CD4-positive, alpha-beta T cell treated with Interleukin-15 for 1 hour (primary cell): ENCODE data around the gene WWP2.
"Not testable (repeated sequence)": the region's sequence is repeated elsewhere in the genome, so short reads cannot be mapped to it uniquely, and the experiment has no call there.

Source experiments
- DNase-seq: peaks from one replicate; pipeline ENCODE4 v3.0.0-alpha.2; 2020

WWP2 gene

DNA sequence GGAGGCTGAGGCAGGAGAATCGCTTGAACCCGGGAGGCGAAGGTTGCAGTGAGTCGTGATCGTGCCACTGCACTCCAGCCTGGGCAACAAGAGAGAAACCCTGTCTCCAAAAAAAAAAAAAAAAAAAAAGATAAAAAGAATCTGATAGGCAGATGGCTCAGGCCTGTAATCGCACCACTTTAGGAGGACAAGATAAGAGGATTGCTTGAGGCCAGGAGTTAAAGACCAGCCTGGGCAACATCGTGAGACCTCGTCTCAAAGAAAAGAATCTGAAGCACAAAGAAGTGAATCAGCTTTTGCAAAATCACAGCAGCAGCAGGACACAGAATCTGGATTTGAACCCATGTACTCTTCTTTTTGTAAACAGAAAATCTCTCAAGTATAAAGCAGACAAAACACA, 15.0 kb upstream of the WWP2 start:
- no peak for DNase-seq

DNA sequence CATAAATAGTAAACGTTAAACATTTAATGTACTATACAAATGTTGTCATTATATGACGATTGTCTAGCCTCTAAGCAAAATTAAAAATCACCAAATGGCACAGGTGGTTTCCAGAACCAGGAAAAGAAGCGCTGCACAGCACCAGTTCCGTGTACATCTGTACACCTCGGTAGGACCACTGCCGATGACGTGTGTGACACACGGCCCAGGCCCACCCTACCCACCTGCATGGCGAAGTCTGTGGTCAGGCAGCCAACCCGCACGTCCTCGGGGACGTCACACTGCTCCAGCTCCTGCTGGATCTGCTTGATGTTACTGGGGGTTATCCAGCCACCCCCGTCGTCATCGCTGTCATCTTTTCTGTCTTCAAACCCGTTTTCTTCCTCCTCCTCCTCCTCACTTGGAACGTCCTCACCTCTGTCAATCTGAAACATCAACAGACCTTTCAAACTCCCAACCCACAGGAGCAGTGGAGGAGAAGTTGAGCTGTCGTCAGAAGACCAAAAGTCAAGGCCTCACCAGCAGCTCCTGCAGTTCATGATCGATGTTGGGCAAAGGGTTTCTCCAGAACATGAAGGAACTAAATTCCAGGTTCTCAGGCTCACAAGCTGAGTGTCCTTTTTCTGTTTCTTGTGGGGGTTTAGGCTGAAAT, 13.3 kb upstream of the WWP2 start:
- no peak for DNase-seq

DNA sequence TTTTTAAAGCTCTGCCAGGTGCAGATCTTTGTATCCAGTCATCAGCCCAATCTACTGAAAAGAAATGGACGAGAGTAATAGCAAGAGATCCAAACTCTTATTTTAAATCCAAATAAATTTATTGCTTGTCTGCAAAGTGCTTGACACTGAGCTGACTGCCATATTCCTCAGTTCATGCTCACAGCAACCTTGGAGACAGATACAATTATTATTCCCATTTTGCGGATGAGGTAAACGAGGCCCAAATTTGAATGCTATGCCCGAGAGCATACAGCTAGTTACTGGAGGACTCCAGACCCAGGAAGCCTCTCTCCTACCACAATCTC, 8.0 kb upstream of the WWP2 start:
- DNase-seq = no peak

DNA sequence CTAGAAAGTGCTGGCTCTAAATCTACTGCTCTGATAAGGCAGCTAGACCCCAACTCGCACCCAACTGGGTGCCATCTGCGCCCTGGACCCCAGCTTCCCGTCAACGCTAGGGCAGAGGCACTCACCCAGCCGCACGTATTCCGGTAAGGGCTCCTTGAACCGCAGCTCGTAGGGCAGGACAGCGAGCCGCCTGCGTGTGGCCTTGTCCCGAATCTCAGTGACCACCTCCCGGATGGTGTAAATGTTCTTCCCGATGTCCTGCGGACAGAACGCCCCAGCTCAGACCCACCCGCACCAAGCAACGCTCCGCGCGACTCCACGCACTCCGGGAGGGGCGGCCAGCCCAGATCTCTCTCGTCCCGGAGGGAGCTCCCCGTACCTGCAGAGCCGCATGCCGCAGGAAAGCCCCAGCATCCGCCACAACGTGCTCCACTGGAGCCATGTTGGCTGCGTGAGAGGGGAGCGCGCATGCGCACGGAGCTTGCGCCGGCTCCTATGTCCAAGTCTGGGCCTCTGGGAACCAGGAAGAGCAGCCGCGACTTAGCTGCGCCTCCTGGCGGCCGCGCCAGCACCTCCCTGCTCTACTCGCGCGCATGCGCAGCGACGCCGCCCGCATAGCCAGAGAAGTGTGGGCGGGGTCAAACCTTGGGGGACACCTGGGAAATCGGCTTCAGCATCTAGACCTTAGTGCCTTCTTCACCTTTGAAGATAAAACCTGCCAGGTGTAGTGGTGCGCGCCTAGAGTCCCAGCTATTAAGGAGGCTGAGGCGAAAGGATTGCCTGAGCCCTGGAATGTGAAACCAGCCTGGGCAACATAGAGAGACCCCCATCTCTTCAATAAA, 7.4 kb upstream of the WWP2 start, which contains the start of gene NOB1:
TSS of gene NOB1 (minus strand) at position 458 of the 842 bp plus-strand sequence. CDS start at position 442, 16 bp downstream.
- peak; percentile 99 for DNase-seq

DNA sequence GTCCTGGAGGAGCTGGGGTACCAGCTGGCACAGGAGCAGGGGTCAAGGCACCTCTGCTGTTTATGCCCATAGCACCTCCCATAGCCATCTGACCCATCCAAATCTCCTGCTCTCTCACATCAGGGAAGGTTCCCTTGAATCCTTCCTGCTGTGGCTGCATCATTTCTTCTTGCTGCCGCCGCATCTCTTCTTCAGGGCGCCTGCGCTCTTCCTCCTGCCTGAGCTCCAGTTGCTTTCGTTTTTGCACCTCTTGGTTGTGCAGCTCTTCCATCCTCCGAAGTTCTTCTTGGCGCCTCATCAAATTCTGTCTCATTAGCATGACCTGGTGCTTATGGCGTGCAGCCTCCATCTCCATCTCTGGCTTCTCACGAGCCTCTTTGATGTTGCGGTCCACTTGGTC, 5.4 kb upstream of the WWP2 start:
- no peak for DNase-seq

DNA sequence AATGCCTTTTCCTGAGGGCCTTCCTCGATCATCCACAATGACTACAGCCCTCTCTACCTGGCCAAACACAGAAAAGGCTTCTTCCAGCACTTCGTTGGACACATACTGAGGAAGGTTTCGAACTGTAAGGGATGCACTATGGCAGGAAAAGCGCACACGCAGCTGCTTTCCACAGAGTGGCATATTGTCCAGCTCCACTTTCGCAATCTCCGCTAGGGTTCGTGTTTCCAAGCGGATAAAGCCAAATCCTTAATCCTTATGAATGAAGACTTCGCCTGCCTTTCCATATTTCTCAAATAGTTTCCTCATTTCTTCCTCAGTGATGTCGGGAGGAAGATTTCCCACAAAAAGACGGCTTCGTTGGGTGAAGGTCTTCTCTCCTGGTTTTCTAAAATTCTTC, 4.8 kb upstream of the WWP2 start:
- not testable (repeated sequence) for DNase-seq

DNA sequence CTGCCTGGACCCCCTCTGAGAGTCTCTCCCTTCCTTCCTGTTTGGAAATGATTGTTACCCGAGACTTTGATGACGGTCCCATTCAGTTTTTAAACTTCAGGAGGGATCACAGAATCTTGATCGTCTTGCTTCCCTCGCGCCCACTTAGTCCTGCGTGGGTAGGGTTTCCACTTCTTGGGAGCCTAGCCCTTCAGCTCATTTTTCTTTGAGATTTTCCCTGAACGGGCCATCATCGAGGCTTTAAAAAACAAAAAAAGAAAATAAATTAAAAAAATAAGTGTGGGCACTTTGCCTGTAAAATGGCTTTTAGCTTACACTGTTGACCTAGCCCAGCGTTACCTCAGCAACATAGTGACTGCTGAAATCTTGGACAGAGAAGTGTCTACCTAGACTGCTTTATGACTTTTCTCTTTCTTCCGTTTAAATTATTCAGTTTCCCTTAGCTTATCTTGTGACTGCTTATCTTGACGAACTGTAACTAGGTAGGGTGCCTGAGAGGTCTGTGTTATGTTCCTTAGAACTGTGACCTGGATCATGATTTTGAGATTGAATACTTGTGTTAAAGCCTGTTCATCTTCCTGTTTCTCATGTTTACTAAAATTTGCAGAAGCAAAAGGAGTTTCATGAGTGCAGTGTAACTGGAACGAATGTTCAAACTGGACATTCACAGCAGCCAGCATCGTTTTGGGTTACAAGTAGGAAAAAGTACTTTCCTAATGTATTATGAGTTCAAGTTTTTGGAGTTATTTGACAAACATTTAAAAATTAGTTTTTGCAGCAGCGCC, 874 bp downstream of the WWP2 start:
- DNase-seq = no peak

DNA sequence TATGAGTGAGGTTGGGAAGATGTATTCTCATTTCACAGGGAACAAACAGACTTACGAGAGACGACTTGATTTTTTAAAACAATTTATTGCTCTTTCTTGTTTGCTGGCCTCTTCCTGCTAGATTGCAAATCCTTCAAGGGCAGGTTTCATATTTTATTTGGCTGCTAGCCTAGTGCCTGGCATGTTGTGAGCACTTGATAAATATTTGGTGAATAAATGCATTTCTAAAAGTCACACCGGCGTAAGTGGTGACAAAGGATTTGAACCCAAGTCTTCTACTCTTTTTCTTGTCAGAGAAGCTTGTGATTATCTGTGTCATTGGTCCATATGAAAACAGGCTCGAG, 1.4 kb downstream of the WWP2 start:
- no peak for DNase-seq

DNA sequence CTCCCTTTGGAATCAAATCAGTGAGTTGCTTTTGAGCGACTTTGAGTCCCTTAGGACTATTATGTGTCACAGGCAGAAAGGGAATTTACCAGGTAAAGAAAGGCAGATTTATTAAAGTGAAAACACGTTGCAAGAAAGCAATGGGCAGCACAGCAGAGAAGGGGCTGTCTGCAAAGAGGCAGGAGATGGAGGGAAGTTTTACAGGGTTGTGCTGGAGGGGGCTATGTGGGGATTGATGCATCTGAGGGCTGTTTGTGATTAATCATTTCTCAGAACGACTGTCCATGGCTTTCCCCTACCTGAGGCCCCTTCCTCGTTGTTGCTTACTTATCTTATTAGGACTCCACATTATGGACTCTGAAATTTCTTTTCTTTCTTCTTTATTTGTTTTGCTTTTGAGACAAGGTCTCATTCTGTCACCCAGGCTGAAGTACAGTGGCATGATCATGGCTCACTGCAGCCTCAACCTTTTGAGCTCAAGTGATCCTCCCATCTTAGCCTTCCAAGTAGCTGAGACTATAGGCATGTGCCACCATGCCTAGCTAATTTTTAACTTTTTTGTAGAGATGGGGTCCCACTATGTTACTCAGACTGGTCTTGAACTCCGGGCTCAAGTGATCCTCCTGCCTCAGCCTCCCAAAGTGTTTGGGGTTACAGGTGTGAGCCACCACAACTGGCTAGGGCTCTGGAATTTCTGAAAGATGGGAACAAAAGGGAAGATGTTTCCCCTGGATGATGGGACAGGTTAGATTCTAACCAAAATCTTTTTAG, 5.5 kb downstream of the WWP2 start:
- DNase-seq = no peak

DNA sequence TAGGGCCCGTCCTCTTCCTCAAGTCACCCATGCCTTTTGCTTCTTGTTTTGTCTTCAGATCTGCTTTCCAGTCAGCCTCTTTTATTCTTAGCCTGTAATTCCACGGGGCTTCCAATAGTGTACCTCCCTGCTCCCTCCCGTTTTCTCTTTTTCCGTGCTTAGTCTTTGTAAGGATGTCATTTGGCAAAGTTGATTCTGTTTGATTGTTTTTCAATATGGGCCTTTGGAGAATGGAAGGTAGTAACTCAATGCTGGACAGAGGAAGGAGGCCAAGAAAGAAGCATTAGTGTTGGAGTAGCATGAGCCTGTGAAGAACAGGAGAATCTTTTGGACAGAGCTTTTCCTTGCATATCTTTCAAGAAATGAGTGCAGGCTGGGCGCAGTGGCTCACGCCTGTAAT, 6.5 kb downstream of the WWP2 start:
- no peak for DNase-seq

DNA sequence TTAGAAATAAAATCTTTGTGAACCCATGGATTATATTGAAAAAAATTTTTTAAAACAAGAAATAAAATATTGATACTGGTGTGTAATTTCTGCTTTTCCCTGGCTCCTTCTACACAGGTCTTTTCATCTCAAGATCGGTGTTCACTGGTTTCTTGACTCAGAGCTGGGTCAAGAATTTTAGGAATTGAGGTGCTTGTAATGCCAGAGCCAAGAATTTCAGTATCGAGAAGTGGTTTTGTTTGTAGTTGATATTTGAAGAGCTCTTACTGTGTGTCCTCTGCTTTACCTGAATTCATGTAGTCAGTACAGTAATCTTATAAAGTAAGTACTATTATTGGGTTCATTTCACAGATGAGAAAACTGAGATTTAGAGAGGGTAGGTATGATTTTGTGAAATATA, 7.3 kb downstream of the WWP2 start:
- DNase-seq = no peak

DNA sequence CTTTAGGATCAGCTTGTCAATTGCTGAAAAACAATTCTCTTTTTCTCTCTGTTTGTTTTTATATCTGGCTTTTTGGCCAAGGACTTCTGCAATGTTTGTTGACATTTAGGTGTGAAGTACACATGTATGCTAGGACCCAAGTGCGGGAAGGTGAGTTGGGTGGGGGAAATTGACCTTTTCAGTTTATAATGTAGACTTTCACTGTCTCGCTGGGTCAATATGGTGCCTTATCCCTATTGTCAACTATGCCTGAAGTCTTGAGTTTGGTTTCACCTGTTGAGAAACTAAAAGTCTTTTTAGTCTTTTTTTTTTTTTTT, 9.5 kb downstream of the WWP2 start:
- no peak for DNase-seq

DNA sequence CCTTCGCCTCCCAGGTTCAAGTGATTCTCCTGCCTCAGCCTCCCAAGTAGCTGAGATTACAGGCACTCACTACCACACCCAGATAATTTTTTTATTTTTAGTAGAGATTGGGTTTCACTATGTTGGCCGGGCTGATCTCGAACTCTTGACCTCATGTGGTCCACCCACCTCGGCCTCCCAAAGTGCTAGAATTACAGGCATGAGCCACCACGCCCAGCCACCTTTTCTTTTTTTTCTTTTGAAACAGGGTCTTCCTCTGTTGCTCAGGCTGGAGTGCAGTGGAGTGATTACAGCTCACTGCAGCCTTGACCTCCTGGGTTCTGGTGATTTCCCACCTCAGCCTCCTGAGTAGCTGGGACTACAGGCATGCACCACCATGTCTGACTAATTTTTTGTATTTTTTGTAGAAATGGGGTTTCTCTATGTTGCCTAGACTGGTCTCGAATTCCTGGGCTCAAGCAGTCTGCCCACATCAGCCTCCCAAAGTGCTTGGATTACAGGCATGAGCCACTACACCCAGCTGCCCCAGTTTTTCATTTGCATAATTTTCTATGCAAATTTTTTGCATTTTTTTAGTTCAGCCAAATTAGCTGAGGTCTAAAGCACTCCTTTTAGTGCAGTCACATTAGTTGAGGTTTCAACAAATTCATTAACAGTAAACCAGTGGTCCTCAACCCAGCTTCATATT, 11.3 kb downstream of the WWP2 start:
- no peak for DNase-seq

DNA sequence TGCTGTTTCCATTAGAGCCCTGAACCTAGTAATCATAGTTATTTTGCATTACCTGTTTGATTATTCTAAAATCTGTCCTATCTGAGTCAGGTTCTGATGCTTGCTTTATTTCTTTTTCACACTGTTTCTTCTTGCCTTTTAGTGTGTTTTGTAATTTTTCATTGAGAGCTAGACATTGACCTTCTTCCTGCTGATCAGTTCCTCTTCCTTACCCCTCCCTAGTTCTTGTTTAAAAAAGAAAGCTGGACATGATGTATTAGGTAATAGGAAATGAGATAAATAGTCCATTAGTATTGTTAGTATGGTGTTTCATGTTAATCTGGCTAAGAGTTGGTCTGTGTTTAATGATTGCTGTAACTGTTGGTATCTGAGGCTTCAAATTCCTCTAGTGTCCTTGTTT, 13.4 kb downstream of the WWP2 start:
- no peak for DNase-seq

DNA sequence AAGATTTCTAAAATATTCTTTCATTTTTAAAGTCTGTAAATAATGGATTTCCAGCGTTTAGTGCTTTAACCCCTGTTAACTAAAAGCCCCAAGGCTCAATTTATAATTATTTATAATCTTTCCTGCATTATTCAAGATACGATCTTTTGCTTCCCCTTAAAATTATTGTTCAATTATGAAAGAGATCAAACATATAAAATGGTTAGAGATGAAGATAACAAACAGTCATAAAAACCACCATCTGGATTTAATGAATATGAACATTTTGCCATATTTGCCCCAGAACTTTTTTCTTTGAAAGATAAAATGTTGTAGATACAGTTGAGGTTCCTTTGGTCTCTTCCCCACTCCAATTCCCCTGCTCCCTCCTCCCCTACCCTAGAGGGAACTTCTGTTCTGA, 17.6 kb downstream of the WWP2 start:
- no peak for DNase-seq

DNA sequence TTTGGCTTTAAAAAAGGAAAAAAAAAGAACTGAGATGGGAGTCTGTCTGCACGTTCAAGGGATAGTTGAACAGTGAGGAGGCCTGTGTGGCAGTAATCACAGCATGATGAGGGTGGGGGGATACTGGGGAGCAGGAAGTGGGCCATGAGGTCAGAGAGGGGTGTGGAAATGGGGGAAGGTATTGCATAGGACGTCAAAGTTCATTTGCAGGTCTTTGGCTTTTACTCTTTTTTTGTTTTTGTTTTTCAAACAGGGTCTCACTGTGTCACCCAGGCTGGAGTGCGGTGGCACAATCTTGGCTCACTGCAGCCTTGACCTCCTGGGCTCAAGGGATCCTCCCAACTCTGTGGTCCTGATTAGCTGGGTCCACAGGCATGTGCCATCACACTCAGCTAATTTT, 19.0 kb downstream of the WWP2 start:
- no peak for DNase-seq

DNA sequence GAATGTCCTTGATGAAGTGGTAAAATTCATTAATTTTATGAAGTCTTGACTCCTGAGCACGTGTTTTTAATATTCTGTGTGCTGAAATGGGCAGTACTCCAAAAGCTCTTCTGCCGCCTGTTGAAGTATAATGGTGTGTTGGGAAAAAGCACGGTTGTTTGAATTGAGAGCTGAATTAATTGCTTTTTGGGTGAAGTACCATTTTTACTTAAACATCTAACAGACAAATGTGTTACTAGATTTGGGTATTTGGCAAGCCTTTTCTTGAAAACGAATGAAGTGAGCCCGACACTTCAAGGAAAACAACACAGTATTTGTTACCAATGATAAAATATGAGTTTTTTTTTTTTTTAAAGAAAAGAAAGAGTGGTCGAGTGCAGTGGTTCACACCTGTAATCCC, 22.5 kb downstream of the WWP2 start:
- DNase-seq = no peak

DNA sequence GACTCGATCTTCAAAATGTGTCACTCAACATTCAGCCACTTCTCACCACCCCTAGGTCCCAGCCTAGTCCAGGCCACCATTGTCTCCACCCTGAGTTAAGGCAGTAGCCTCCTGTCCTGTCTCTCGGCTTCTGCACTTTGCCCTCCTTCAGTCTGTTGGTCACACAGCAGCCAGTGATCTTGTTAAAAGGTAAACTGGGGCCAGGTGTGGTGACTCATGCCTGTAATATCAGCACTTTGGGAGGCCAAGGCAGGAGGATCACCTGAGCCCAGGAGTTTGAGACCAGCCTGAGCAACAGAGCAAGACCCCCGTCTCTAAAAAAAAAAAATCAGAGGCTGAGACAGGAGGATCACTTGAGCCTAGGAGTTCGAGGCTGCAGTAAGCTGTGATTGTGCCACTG, 25.8 kb downstream of the WWP2 start:
- no peak for DNase-seq

DNA sequence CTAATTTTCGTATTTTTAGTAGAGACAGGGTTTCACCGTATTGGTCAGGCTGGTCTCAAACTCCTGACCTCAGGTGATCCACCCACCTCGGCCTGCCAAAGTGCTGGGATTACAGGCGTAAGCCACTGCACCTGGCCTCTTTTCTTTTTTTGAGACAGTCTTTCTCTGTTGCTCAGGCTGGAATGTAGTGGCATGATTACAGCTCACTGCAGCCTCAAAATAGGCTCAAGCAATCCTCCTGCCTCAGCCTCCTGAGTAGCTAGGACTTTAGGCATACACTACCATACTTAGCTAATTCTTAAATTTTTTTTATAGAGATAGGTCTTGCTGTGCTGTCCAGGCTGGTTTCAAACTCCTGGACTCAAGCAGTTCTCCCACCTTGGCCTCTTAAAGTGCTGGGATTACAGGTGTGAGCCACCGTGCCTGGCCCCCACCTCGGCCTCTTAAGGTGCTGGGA, 29.3 kb downstream of the WWP2 start:
- not testable (repeated sequence) for DNase-seq

DNA sequence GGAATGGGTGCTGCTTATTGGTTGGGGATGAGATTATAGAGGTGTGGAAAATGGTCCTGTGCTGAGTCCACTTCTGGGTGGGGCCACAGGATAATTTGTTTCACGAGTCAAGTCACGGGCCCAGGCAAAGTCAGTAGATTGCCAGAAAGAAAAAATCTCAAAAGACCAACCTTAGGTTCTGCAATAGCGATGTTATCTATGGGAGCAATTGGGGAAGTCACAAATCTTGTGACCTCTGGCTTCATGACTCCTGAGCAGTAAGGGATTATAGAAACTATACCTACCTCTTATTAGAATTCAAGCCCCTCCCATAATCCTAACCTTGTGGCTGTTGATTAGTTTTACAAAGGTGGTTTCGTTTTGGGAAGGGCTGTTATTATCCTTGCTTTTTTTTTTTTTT, 31.4 kb downstream of the WWP2 start:
- no peak for DNase-seq

DNA sequence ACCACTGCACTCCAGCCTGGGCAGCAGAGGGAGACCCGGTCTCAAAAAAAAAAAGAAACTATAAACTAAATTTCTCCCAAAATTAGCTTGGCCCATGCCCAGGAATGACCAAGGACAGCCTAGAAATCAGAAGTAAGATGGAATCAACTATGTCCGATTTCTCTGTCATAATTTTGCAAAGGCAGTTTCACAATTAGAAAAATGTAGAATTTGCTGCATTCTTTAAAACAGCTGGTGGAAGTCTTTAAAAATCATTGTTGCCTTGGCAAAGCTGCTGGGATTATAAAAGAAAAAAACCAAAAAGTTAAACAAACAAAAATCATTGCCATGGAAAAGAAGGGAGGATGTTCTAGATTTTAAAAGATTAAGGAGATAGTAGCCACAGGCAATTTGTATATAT, 32.4 kb downstream of the WWP2 start:
- DNase-seq = no peak

DNA sequence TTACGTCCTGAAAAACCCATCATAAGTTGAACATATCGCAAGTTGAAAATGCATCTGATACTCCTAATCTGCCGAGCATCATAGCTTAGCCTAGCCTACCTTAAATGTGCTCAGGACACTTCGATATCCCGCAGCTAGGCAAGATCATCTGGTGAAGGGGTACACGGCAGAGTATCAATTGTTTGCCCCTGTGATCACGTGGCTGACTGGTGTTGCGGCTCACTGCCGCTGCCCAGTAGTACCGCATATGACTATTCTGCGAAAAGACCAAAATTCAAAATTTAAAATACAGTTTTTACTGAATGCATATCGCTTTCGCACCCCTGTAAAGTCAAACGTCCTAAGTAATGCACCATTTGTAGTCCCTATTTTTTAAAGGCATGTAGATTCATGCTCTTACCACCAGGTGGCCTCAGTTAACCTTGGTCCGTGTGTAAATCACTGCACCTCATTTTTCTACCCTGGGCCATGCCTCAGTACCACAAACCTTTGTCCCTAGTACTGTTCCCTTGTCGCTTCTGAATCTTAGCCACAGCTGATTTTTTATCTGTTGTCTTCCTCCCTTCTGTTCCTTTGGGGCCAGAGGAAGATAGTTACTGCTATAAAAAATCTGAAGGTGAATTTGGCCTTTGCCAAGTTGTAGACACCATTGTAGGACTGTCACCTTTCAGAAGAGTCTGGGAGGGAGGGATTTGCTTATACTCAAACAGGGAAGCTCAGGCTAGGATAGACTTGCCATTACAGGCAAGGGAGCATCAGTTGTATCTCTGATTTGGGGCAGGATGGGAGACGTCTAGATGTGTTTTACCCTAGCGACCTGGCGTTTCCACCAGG, 34.4 kb downstream of the WWP2 start:
- peak; percentile 22 for DNase-seq
